Right renal cortex interstitium (tissue), 3 donors: ENCODE data around the gene ARID1B. TPM values are rescaled to one million over a fixed set of nuclear protein-coding genes. Genes with fewer than 3 reads are reported as not detected.

Experiments used
- DNase-seq, 3 donors: peaks; one replicate each; pipeline ENCODE4 v3.0.0-alpha.2; 2013; ENCODE audit warnings: low read depth in 3 of 3, low spot score in 2 of 3
- polyA plus RNA-seq, 3 donors: library from polyadenylated mRNA; unstranded; fragments of 120-200 nt; gene quantifications; one replicate each; pipeline ENCODE4 v1.2.1, GENCODE V29; 2013; ENCODE audit not compliant: insufficient read length in 3 of 3

ARID1B gene
- polyA plus RNA-seq, 3 donors = 70.1 to 75.5 (median 72.6) TPM

- no peak for DNase-seq
Measured at GRCh38 chr6:157216570-157216969, 439.4 kb downstream of the ARID1B start.

GRCh38 chr6:157217198-157217893 lies 440.2 kb downstream of the ARID1B start:
- no peak for DNase-seq

DNA sequence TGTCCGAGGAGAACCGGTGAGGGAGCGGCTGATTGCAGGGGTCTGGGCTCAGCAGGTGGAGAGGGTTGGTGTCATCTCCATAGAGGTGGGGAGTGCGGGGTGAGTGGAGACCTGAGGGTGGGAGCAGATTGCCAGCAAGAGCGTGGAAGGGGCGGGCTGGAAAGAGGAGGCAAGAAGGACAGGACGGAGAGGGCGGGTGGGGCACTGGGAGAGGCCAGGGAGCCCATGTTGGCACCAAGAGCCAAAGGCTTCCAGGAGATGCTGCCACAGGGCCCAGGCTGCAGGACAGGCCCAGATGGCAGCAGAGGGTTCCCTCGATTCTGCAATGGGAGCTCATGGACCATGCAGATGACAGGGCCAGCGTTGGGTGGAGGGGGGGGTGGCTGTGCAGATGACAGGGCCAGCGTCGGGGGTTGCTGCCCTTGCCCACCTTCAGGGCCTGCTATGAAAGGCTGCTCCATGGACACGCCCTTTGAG lies 440.8 kb downstream of the ARID1B start:
- no peak for DNase-seq

- no peak for DNase-seq
Measured at GRCh38 chr6:157218371-157219198, 441.4 kb downstream of the ARID1B start.

GRCh38 chr6:157219201-157220200 lies 442.3 kb downstream of the ARID1B start:
- no peak for DNase-seq

- no peak for DNase-seq
Measured at GRCh38 chr6:157220485-157220884, 443.3 kb downstream of the ARID1B start.

GRCh38 chr6:157221049-157221816 lies 444.1 kb downstream of the ARID1B start:
- peak in 2 of 3 donors; percentile 59 to 66 for DNase-seq

GRCh38 chr6:157221817-157222175 lies 444.6 kb downstream of the ARID1B start:
- no peak for DNase-seq

DNA sequence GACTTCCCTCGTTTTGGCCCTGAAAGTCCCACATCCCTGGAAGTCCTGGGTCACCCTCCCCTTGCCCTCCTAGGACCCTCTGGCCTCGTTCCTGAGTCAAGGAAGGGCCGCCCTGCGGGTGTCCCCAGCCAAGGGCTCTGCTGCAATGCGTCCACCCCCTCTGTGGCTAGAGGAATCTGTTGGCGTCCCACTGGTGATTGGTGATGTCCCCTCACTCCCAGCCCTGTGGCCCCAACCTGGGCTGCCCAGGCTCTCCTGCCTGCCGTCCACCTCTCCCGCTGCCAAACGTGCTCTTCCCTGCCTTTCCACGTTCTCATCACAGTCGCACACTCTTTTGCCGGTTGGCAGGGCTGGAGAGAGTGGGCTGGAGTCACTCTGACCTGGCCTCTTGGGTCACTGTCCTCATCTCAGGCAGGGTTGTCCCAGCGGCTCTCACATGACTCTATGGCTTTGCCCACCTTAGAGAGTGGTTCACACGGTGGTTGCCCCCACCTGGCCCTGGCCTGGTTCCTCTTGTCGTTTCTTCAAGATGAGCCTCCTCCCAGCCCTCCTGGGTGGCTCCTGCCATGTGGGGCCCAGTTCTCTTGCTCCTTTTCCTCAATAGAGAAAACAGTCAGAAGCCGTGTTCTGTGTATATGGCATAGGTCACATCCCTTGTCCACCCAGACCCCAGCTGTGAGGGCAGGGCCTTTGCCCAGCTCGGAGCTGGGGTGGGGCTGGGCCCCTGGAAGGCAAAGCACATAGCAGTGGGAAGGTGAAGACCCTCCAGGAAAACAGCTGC lies 445.2 kb downstream of the ARID1B start:
- DNase-seq = no peak

DNA sequence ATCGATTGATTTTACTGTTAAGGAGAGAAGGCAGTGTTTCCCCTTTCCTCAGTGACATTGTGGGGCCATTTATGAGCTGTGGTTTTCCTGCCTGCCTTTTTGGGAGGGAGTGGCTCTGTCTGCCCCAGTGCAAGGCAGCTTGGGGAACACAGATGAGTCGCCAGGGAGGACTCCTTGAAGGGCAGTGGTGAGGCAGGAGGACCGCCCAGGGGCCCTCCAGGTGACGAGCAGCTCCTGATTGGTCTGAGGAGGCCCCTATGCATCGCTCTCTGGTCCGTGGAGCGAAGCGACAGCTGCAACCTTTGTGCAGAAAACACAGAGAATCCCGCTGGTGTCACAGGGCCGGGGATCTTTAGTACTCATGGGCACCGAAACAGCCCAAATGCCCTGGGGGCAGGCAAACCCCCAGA lies 445.8 kb downstream of the ARID1B start:
- no peak for DNase-seq

- DNase-seq = no peak
Measured at GRCh38 chr6:157223511-157223910, 446.3 kb downstream of the ARID1B start.

GRCh38 chr6:157224178-157224950 lies 447.2 kb downstream of the ARID1B start:
- DNase-seq = no peak

- no peak for DNase-seq
Measured at GRCh38 chr6:157224951-157225574, 447.9 kb downstream of the ARID1B start.

- DNase-seq = no peak
Measured at GRCh38 chr6:157225575-157225995, 448.4 kb downstream of the ARID1B start.

- DNase-seq = no peak
Measured at GRCh38 chr6:157226026-157226625, 448.9 kb downstream of the ARID1B start.

GRCh38 chr6:157226761-157227160 lies 449.6 kb downstream of the ARID1B start:
- DNase-seq = no peak
